Heart right ventricle (tissue), 16 donors: ENCODE results near the gene PIBF1. TPM values are rescaled to one million over a fixed set of nuclear protein-coding genes. Genes with fewer than 3 reads are reported as not detected.

Source experiments
- ATAC-seq, 8 donors: fragments of 200-7000 bp; cut with Tn5 transposase; one replicate each; pipeline ENCODE4 v1.9.1; 2020; ENCODE audit warnings: mild to moderate bottlenecking in 8 of 8, moderate library complexity in 8 of 8, moderate number of reproducible peaks in 1 of 8
- DNase-seq, 2 donors: peaks; one replicate each; pipeline ENCODE4 v3.0.0-alpha.2; 2020
- H3K27ac ChIP-seq, 10 donors: fragments of 200-600 bp; sonication (generic) in 2 of 10; one replicate each; pipeline versions ENCODE4 v1.5.0 to v1.8.0; 2020 to 2022; ENCODE audit warnings: mild to moderate bottlenecking in 3 of 10
- H3K27me3 ChIP-seq, 7 donors: fragments of 200-600 bp; one replicate each; pipeline ENCODE4 v1.8.0; 2021 to 2022; ENCODE audit warnings: mild to moderate bottlenecking in 2 of 7
- H3K36me3 ChIP-seq, 9 donors: fragments of 200-600 bp; sonication (generic) in 1 of 9; one replicate each; pipeline versions ENCODE4 v1.5.0 to v1.8.0; 2020 to 2022; ENCODE audit warnings: mild to moderate bottlenecking in 2 of 9
- H3K4me1 ChIP-seq, 9 donors: fragments of 200-600 bp; sonication (generic) in 1 of 9; one replicate each; pipeline versions ENCODE4 v1.5.0 to v1.8.0; 2020 to 2022; ENCODE audit warnings: mild to moderate bottlenecking in 4 of 9
- H3K4me3 ChIP-seq, 10 donors: fragments of 200-600 bp; sonication (generic) in 2 of 10; one replicate each; pipeline versions ENCODE4 v1.5.0 to v1.8.0; 2020 to 2022; ENCODE audit warnings: mild to moderate bottlenecking in 7 of 10, moderate library complexity in 2 of 10
- H3K9me3 ChIP-seq, 11 donors: fragments of 200-600 bp in 10 of 11; sonication (generic) in 2 of 11; one replicate each; pipeline versions ENCODE4 v1.5.0 to v1.8.0; 2013 to 2022; ENCODE audit warnings: mild to moderate bottlenecking in 2 of 11, control low read depth in 1 of 11, moderate library complexity in 1 of 11
- WGBS, 2 donors: extraction: QIAGEN DNeasy Blood & Tissue Kit; methylation state at CpG; one replicate each; pipeline ENCODE4 v1.1.7; 2013; ENCODE audit warnings: inconsistent platforms in 1 of 2; 5-methylcytosine and 5-hydroxymethylcytosine counted together
- intact Hi-C, 10 donors: fragments of 100-400 bp; cut with DNase I; formaldehyde crosslinking; loops; one replicate each; pipeline versions ENCODE4 v1.11.1 to v1.14.2; 2022
- polyA plus RNA-seq, 2 donors: library from polyadenylated mRNA; stranded (reverse); fragments of 200-250 nt; gene quantifications; one replicate each; pipeline ENCODE4 v1.2.3, GENCODE V29; 2013
- total RNA-seq, 10 donors: library from RNA; stranded (reverse); fragmentation: NEBNext Ultra II Directional in 3 of 10; extraction: Animal tissue kit (Norgen Biotek cat#: 25700) in 3 of 10; gene quantifications; one replicate each; pipeline versions ENCODE4 v1.2.1 to v1.2.4, GENCODE V29; 2021 to 2023
- TF ChIP-seq, protein P1 (sequence below), 9 donors: fragments of 200-600 bp; sonication (generic) in 2 of 9; IDR thresholded peaks; one replicate each; pipeline versions ENCODE4 v1.5.0 to v1.8.0; 2021 to 2022; ENCODE audit warnings: antibody characterized with exemption in 9 of 9, mild to moderate bottlenecking in 5 of 9, moderate library complexity in 1 of 9
- donor health status: Arrhythmogenic right ventricular cardiomyopathy.
- donor health status: ischemic (EF 13 %, LVEDD 7.1; RV severe dilation, severe dysfunction).
- donor health status: healthy with polysubstance abuse.
- donor health status: DM: no; HTN: yes; CAD: no.
- donor health status: DM: no; HTN: no; CAD: no.
- donor health status: ischemic (EF 25% LVEDD 6.9; RV normal size, moderate dysfunction).
- donor health status: ischemic (EF 25% LVEDD 5.7; RV mildly dilated, moderate dysfunction).
- donor health status: healthy.
- donor health status: DM: yes; HTN: yes; CAD: no.
- donor health status: Ischemic cardiomyopathy.
- donor health status: ischemic (EF 35%, LVEDD 5.7; RV mildly dilated, moderate dysfunction).
- donor health status: nonischemic (EF 11% LVEDD 7.7; RV severe dilation, severe dysfunction).
- donor health status: DM: yes; HTN: yes; CAD: no.
- donor health status: PGD.
- donor health status: ischemic (EF 29% LVEDD 5.4; RV normal size, mild dysfunction).
- donor health status: nonischemic (EF 23%, LVEDD 6.1; RV moderate dilation, normal function).

The PIBF1 gene
- total and polyA plus RNA-seq, 12 donors: 7.5 to 20.9 (median 16.7) TPM

DNA sequence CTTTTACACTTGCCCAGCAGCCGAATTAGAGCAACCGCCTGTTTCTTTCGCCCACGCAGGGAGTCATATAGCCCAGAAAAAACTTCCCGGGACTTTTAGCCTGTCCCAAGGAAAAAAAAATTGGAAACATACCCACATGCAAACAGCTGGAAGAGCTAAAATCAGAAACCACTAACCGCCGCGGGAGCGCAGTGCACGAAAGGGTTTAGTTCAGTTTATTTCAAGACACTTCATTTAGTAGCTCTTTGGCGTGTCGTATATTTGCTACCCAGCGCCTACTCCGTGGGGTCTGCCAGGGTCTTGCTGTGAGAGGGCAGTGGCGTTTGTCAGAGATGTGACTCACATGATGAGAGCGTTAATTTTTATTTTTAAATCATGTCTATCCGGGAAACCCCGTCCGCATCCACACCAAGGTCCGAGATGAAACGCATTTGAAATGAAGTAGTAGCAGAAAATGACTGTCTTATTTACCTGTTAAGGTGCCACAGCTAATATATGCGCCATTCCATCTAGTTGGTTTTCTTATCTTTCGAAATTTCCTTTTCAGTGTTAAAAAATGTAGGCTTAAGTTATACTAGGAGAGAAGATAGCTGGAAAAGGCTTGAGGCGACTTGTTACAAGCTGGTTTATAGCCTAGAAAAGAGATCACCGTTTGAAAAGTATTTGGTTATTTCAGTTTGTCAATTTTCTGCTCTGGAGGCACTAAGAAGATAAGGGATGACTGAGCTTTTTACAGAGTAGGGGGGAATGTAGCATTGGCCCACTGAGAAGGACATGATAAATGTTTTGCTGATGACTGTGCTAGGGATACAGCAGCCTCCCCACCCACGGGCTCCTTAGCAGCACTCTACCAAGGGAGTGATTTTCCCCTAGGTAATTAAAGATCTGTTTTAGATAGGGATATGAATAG lies 278.6 kb downstream of the PIBF1 start:
- H3K4me1 ChIP-seq: peaks cover 0 to 24% (median 14%) of the 10 kb centered on the region in 9 donors
- no peaks in the 10 kb centered on the region for H3K9me3 ChIP-seq
- 11% methylated on average over 26 of the region's 26 CpGs for WGBS, 2 donors
- TF ChIP-seq, protein P1, sequence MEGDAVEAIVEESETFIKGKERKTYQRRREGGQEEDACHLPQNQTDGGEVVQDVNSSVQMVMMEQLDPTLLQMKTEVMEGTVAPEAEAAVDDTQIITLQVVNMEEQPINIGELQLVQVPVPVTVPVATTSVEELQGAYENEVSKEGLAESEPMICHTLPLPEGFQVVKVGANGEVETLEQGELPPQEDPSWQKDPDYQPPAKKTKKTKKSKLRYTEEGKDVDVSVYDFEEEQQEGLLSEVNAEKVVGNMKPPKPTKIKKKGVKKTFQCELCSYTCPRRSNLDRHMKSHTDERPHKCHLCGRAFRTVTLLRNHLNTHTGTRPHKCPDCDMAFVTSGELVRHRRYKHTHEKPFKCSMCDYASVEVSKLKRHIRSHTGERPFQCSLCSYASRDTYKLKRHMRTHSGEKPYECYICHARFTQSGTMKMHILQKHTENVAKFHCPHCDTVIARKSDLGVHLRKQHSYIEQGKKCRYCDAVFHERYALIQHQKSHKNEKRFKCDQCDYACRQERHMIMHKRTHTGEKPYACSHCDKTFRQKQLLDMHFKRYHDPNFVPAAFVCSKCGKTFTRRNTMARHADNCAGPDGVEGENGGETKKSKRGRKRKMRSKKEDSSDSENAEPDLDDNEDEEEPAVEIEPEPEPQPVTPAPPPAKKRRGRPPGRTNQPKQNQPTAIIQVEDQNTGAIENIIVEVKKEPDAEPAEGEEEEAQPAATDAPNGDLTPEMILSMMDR (IDR thresholded peaks at IDR 0.05): no peak
- H3K27me3 ChIP-seq: peaks cover 0 to 39% (median 25%) of the 10 kb centered on the region in 7 donors
- peak overlapping the region in 8 of 10 donors; percentile 7 to 65 (median 46) for H3K27ac ChIP-seq
- intact Hi-C loops: no loop called here
- peak overlapping the region; percentile 47 to 91 (median 79) for H3K4me3 ChIP-seq
- ATAC-seq: peak in 3 of 8 donors; percentile 19 to 33 (median 32)
- peaks cover 0 to 6% (median 0%) of the 10 kb centered on the region in 9 donors for H3K36me3 ChIP-seq
- DNase-seq: peak; percentile 14 to 31

GRCh38 chr13:73061473-73061872 lies 279.5 kb downstream of the PIBF1 start:
- ATAC-seq (no peak), DNase-seq (no peak)
- H3K27ac ChIP-seq: no peak overlapping the region
- peaks cover 0 to 24% (median 14%) of the 10 kb centered on the region in 9 donors for H3K4me1 ChIP-seq
- H3K4me3 ChIP-seq: peak overlapping the region in 3 of 10 donors; percentile 75 to 91 (median 88)
- peaks cover 0 to 6% (median 0%) of the 10 kb centered on the region in 9 donors for H3K36me3 ChIP-seq
- H3K9me3 ChIP-seq: no peaks in the 10 kb centered on the region
- whole genome bisulfite sequencing, 2 donors: 92 to 95% methylated on average over 6 of the region's 6 CpGs
- intact Hi-C loops: no loop called here
- H3K27me3 ChIP-seq: peaks cover 0 to 34% (median 16%) of the 10 kb centered on the region in 7 donors
- TF ChIP-seq, protein P1 (IDR thresholded peaks at IDR 0.05): no peak

GRCh38 chr13:73061876-73062275 lies 279.9 kb downstream of the PIBF1 start:
- Histone ChIP-seq H3K36me3 (peaks cover 0 to 6% (median 0%) of the 10 kb centered on the region in 9 donors), H3K4me1 (peaks cover 0 to 24% (median 14%) of the 10 kb centered on the region in 9 donors), H3K27me3 (peaks cover 0 to 30% (median 12%) of the 10 kb centered on the region in 7 donors), H3K27ac (no peak overlapping the region), H3K4me3 (no peak overlapping the region), H3K9me3 (no peaks in the 10 kb centered on the region)
- intact Hi-C loops: no loop called here
- WGBS, 2 donors: 81 to 83% methylated on average over 9 of the region's 9 CpGs
- DNase-seq: no peak
- TF ChIP-seq, protein P1 (IDR thresholded peaks at IDR 0.05): no peak
- no peak for ATAC-seq

GRCh38 chr13:73062468-73062867 lies 280.5 kb downstream of the PIBF1 start:
- Histone ChIP-seq H3K9me3 (no peaks in the 10 kb centered on the region), H3K27ac (no peak overlapping the region), H3K36me3 (peaks cover 0 to 6% (median 0%) of the 10 kb centered on the region in 9 donors), H3K4me3 (no peak overlapping the region), H3K27me3 (peaks cover 0 to 24% (median 6%) of the 10 kb centered on the region in 7 donors), H3K4me1 (peaks cover 0 to 24% (median 14%) of the 10 kb centered on the region in 9 donors)
- intact Hi-C loops: no loop called here
- TF ChIP-seq, protein P1 (IDR thresholded peaks at IDR 0.05): no peak
- WGBS, 2 donors: 95% methylated on average over 13 of the region's 13 CpGs
- ATAC-seq: no peak
- no peak for DNase-seq
